ENCODE data around the gene CDH15. TPM values are rescaled to one million over a fixed set of nuclear protein-coding genes. Genes with fewer than 3 reads are reported as not detected.

Gene CDH15
- total RNA-seq, 1 experiment from 2014 or later: not detected

- Mint-ChIP-seq H3K4me3 (ENCODE audit: unreplicated experiment) (no peak overlapping the region), H3K27me3 (ENCODE audit: insufficient read depth, unreplicated experiment) (no peaks in the 10 kb centered on the region), H3K36me3 (ENCODE audit: insufficient read depth, unreplicated experiment) (peaks cover 13% of the 10 kb centered on the region), H3K27ac (ENCODE audit: unreplicated experiment) (no peak overlapping the region), H3K9me3 (ENCODE audit: unreplicated experiment) (no peaks in the 10 kb centered on the region), H3K4me1 (ENCODE audit: low read depth, unreplicated experiment) (no peaks in the 10 kb centered on the region)
- no peaks in the 10 kb centered on the region for H3K4me1 ChIP-seq
- TF ChIP-seq CTCF (IDR thresholded peaks at IDR 0.05; ENCODE audit: insufficient read depth in 1 of 2, low read depth in 1 of 2, low read length in 1 of 2, severe bottlenecking in 1 of 2, unreplicated experiment in 1 of 2): no peak
- H3K9me3 ChIP-seq: no peaks in the 10 kb centered on the region
- ChIA-PET CTCF (interaction anchor here (0.5 kb wide), 1 partner anchor 167 kb away, joined by 5 read pairs; no protein-coding TSS in a partner anchor), POLR2A (no interaction called here)
- intact Hi-C loops (cut with micrococcal nuclease; ENCODE audit: unreplicated experiment): loop anchor here (10.0 kb wide), 1 partner anchor 215 kb away; no protein-coding TSS in a partner anchor
- BruUV-seq (replicated peaks): no TSS peak
- DNase-seq: no peak
- H3K4me3 ChIP-seq (ENCODE audit: low read depth, low read length): no peak overlapping the region
- no peaks in the 10 kb centered on the region for H3K36me3 ChIP-seq (ENCODE audit: control insufficient read depth, insufficient read depth, low read length)
- no peaks in the 10 kb centered on the region for H3K27me3 ChIP-seq (replicated peaks; ENCODE audit: control insufficient read depth, insufficient read depth, low read length)
Observed at GRCh38 chr16:89159850-89160354, 11.6 kb upstream of the CDH15 start.

- Mint-ChIP-seq H3K27ac (ENCODE audit: unreplicated experiment) (no peak overlapping the region), H3K27me3 (ENCODE audit: insufficient read depth, unreplicated experiment) (no peaks in the 10 kb centered on the region), H3K36me3 (ENCODE audit: insufficient read depth, unreplicated experiment) (peaks cover under 1% of the 10 kb centered on the region), H3K4me1 (ENCODE audit: low read depth, unreplicated experiment) (no peaks in the 10 kb centered on the region), H3K4me3 (ENCODE audit: unreplicated experiment) (no peak overlapping the region), H3K9me3 (ENCODE audit: unreplicated experiment) (no peaks in the 10 kb centered on the region)
- Histone ChIP-seq H3K4me3 (ENCODE audit: low read depth, low read length) (no peak overlapping the region), H3K27me3 (replicated peaks; ENCODE audit: control insufficient read depth, insufficient read depth, low read length) (no peaks in the 10 kb centered on the region), H3K9me3 (no peaks in the 10 kb centered on the region), H3K4me1 (no peaks in the 10 kb centered on the region), H3K36me3 (ENCODE audit: control insufficient read depth, insufficient read depth, low read length) (no peaks in the 10 kb centered on the region)
- TF ChIP-seq CTCF (IDR thresholded peaks at IDR 0.05; ENCODE audit: insufficient read depth in 1 of 2, low read depth in 1 of 2, low read length in 1 of 2, severe bottlenecking in 1 of 2, unreplicated experiment in 1 of 2): no peak
- DNase-seq: no peak
- BruUV-seq (replicated peaks): no TSS peak
- CTCF ChIA-PET: no interaction called here
- intact Hi-C loops (cut with micrococcal nuclease; ENCODE audit: unreplicated experiment): loop anchor here (10.0 kb wide), 1 partner anchor 216 kb away; no protein-coding TSS in a partner anchor
- POLR2A ChIA-PET: no interaction called here
Observed at GRCh38 chr16:89160977-89161701, 10.4 kb upstream of the CDH15 start.

GRCh38 chr16:89161763-89162713 lies 9.5 kb upstream of the CDH15 start:
- H3K4me1 Mint-ChIP-seq (ENCODE audit: low read depth, unreplicated experiment): no peaks in the 10 kb centered on the region
- intact Hi-C loops (cut with micrococcal nuclease; ENCODE audit: unreplicated experiment): loop anchor here (10.0 kb wide), 1 partner anchor 217 kb away; no protein-coding TSS in a partner anchor
- H3K4me3 Mint-ChIP-seq (ENCODE audit: unreplicated experiment): no peak overlapping the region
- Histone ChIP-seq H3K27me3 (replicated peaks; ENCODE audit: control insufficient read depth, insufficient read depth, low read length) (no peaks in the 10 kb centered on the region), H3K4me3 (ENCODE audit: low read depth, low read length) (no peak overlapping the region), H3K4me1 (peaks cover 3% of the 10 kb centered on the region), H3K9me3 (no peaks in the 10 kb centered on the region), H3K36me3 (ENCODE audit: control insufficient read depth, insufficient read depth, low read length) (no peaks in the 10 kb centered on the region)
- H3K27ac Mint-ChIP-seq (ENCODE audit: unreplicated experiment): no peak overlapping the region
- no peak for DNase-seq
- no peak for TF ChIP-seq CTCF (IDR thresholded peaks at IDR 0.05; ENCODE audit: insufficient read depth in 1 of 2, low read depth in 1 of 2, low read length in 1 of 2, severe bottlenecking in 1 of 2, unreplicated experiment in 1 of 2)
- POLR2A ChIA-PET: no interaction called here
- no TSS peak for BruUV-seq (replicated peaks)
- H3K27me3 Mint-ChIP-seq (ENCODE audit: insufficient read depth, unreplicated experiment): no peaks in the 10 kb centered on the region
- no peaks in the 10 kb centered on the region for H3K9me3 Mint-ChIP-seq (ENCODE audit: unreplicated experiment)
- CTCF ChIA-PET: interaction anchor here (0.6 to 1.2 kb wide), 2 partner anchors 221 to 425 kb away, joined by 3 to 4 read pairs; no protein-coding TSS in a partner anchor
- no peaks in the 10 kb centered on the region for H3K36me3 Mint-ChIP-seq (ENCODE audit: insufficient read depth, unreplicated experiment)
